Activated T-helper 1 cell treated with Interleukin-2 at 50 U/mL for 16 hours (primary cell): ENCODE results near the gene OSBPL2.

Source experiments
- DNase-seq: peaks from one replicate; pipeline ENCODE4 v3.0.0-alpha.2; 2020; ENCODE audit warnings: low read depth

The OSBPL2 gene

DNA sequence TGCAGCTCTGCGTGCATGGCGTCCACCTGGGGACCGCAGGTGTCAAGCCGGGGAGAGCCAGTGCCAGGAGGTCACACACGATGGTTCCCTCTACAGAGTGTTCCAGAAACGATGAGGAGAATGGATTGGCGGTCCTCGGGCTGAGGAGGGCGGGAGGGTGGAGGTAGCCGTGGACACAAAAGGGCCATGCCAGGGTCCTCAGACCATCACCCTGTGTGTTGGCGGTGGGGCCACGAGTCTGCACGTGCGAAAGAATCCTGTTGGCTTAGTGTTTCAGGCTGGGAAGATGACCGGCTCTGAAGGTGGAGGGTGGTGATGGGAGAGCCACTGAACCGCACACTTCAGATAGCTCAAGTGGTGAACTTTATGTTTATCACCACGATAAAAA, 31.9 kb upstream of the OSBPL2 start:
- no peak for DNase-seq

DNA sequence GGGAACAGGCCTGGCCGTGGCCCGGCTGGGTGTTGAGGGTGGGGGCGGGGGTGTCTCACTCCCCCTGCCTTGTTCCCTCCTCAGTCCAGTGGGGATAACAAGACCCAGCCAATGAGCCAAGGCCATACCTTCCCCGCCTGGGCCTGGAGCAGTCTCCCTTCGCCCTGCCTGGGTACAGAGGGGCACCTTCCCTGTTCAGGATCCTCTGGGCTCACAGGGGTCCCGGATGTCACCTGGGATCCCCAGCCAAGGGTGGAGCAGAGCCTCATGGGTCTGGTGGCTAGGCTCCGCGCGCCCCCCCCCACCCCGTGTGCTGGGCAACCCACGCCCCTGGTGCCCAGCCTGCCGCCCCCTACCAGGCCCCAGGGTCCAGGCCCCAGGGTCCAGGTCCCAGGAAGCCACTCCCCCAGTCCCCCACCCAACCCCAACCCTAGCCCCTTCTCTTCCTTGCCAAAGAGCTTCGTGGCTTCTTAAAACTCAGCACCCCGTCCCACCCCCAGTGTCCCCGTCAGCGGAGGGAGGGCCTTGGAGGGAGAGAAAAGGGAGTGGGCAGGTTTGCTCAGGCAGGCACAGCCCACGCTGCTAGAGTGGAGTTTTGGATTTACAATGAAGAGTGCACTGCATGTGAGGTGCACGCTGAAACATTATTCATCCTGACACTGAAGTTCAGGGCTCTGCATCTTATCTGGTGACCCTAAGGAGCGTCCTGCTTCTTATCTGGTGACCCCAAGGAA, 30.1 kb upstream of the OSBPL2 start:
- DNase-seq, result no peak

DNA sequence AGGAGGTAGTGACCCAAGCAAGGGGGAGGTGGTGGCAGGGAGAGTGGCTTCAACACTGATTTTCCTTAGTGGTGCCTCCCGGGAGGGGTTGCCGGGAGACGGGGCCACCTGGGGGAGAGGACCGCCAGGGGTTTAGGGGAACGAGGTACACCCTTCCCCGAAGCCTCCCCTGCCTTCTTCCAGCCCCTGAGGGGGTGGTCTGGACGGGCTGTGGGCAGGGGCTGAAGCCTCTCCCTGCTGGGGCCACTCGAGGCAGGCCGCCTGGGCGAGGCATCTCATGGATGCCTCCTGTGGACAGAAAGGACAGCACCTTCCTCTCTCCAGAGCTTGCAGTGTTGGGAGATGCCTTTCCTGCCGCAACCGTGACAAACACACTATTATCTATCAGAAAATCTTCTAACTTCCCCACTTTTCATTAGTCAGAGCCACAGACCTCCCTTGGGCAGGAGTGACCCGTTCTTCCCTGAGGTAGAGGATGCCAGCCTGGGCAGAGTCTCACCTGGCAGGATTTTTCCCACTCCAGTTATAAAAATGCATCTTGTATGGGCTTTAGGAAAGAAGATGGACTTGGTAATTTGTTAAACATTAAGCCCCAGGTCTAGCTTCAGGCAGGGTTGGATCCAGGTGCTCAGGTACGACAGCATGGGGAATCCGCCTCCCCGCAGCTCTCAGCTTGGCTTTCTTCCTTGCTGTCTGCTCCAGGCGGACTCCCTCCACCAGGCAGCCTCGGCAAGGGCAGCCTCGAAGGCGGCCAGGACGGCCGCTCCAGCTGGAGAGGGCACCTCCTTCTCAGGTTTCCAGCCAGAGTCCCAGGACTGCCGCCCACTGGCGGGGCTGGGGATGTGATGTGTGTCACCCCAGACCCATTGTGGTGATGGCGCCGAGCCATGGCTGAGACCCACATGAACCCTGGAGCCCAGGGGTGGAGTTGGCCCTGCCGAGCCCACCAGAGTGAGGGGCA, 29.2 kb upstream of the OSBPL2 start:
- no peak for DNase-seq

DNA sequence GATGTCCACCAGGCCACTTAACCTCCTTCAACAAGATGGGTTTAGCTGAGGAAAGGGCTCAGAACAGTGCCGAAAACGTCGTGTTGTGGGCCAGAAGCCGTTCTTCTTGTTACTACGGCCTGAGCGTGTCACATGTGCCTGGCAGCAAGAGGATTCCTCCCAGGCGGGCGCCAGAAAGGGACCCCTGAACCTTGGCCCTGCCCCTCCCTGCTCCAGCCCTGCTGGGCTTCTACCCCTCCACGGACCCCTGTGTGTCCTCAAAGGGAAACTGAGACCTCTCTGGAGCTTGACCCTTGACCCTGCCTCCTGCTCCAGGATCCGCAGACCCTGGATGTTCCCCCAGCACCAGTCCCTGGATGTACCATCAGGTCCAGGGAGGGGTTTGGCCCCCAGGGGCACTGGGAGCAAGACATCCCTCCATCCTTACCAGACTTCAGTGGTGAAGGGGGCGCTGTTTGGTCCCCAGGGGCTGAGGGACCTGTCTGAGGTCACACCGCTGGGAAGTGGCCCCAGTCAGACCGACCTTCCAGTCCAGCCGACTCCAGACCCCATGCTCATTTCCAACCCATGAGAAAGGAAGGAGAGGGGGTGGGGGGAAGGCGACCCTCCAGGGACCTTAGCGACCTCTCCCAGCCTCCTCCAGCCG, 28.3 kb upstream of the OSBPL2 start:
- no peak for DNase-seq

DNA sequence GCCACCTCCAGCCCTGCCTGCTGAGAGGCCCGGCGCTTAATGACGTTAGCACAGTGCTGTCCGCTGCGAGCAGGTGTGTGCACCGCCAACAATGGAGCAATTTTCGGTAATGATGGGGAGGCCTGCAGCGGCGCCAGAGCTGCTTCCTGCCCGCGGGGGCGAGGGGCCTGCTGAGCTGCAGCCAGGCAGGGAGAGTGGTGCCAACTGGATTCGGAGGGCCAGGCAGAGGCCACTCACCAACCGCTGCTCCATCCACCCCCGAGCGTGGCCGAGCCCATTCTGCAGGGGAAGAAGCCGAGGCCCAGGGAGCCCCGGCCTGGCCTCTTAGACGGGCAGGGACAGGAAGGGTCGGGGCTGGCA, 27.8 kb upstream of the OSBPL2 start:
- no peak for DNase-seq

DNA sequence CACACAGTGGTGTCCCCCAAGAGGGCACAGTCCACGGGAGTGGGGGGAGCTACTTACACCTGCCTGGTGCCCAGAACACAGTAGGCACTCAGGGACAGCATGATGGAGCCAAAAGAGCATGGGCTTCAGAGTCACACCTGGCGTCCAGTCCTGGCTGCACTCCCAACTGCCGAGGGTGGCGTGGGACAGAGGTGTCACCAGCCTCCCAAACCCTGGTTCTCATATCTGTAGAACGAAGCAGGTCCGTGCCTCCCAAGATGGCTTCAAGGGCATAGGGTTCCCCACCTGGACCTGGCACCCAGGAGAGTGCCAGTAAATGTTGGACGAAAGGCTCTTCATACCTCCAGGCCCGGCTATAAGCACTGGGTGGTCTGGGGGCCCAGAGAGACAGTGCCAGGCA, 27.1 kb upstream of the OSBPL2 start:
- no peak for DNase-seq

DNA sequence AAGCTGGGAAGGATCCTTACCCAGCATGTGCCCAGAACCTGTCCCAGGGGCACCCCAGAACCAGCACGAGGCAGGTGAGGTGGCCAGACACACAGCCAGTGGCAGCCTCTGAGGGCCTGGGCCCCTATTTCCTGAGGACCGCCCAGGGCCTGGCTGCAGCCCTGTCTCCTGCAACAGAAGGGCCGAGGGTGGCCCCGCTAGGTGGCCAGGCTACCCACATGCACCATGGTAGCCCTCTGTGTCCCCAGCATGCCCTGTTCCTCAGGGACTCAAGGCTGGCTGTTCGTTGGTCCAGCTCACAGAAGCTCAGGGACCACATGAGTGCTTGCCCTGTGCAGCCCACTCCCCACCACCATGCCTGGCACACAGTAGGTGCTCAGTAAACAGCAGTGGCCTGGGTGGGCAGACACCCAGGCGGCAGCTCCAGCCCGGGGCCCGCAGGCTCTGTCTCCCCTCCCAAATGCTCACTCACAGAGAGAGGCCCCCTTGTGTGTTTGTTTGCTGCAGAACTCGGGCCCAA, 26.5 kb upstream of the OSBPL2 start:
- no peak for DNase-seq

DNA sequence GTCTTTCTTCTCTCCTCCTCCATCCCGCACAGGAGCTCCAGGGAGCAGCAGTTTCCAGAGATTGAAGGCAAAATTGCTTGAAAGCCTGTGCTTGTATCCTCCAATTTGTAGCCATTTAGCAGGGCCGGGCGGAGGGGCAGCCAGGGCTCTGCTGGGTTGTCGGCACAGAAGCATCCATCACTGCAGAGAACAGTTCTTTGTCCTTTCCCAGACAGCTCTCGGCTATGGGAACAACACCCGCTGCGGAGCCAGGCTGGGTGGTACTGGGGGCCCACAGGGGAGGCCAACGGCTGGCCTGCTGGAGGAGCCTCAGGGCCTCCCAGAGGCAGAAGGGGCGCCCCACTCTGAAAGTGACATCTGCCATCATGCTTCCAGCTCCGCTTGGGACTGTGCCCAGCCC, 26.0 kb upstream of the OSBPL2 start:
- no peak for DNase-seq

DNA sequence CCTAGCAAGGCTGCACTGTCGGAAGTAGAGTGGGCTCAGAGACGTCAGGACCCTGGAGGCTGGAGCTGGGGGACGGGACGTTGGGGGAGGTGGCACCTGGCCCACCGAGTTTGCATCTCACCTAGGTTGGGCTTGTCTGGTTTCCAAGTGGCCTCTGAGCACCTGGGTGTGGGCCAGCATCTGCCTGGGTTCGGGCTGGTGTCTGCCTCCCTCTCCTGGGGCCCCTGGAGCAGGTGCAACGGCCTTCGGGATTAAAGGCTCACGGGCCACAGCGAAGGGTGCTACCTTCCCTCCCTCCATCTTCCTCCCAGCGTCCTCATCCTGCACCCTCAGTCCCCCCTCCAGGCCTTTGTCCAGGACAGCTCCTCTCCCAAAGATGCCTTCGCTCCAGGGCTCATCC, 24.3 kb upstream of the OSBPL2 start:
- DNase-seq, result no peak

DNA sequence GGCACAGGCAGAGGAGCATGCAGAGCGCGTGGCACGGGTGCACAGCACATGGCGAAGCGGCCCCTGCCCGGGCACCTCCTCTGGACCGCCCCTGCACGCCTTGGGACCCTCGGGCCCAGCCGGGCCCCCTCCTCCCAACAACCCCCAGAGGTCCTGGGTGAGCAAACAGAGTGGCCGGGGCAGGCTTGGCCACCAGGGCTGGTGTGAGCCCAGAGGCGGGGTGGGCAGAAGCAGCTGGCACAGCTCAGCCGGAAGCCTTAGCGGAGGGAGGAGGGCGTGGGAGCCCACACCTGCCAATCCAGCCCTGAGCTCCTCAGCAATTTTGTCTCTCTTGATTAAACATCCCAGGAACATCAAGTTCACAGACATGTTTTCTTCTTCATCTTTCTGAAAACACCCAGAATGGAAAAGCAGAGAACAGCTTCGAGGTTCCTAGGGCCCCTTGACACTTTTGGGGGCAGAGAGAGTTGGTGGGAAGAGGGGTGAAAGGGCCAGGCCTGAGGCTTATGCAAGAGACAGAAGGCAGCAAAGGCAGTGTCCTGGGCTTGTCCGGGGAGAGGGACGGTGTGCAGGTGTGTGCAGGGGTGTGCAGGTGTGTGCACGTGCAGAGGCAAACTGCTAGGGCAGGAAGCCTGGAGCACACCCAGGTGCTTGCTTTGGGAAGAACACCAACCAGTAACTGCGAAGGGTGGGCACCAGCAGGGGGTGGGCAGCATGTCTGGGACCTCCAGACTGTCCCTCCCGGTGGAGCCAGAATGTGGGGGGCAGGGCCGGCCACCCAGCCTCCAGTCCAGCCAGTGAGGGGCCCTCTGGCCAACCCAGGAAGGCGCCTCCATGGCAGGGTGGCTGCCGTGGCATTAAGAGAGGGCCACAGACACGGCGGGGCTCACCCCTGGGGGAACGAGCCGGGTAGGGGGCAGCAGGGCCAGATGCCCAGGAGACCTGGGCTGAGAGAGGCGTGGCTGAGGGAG, 23.0 kb upstream of the OSBPL2 start:
- DNase-seq, result no peak

DNA sequence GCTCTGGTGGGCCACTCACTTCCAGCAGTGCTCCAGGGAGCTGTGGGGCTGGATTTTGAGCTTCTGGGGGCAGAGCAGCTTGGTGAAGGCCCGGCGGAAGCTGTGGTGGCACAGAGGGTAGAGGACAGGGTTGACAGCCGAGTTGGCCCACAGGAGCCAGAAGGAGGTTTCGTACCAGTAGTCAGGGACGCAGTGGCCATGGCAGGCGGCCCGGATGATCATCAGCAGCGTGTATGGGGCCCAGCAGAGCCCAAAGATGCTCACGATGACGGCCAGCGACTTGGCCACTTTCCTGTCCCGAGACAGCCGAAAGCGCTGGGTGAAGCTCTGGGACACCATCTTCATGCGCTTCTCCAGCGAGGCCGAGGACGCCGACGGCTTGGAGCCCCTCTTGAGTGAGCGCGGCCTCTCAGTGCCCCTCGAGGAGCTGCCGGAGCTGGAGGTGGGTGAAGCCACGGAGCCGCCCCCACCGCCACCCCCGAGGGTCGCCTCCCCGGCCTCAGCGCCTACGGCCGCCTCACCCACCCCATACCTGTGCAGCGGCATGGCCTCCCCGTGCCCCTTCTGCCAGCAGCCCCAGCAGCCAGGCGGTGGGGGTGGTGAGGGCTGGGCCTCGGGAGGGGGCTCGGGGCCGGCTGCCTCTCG, 22.2 kb upstream of the OSBPL2 start:
- DNase-seq, result no peak

DNA sequence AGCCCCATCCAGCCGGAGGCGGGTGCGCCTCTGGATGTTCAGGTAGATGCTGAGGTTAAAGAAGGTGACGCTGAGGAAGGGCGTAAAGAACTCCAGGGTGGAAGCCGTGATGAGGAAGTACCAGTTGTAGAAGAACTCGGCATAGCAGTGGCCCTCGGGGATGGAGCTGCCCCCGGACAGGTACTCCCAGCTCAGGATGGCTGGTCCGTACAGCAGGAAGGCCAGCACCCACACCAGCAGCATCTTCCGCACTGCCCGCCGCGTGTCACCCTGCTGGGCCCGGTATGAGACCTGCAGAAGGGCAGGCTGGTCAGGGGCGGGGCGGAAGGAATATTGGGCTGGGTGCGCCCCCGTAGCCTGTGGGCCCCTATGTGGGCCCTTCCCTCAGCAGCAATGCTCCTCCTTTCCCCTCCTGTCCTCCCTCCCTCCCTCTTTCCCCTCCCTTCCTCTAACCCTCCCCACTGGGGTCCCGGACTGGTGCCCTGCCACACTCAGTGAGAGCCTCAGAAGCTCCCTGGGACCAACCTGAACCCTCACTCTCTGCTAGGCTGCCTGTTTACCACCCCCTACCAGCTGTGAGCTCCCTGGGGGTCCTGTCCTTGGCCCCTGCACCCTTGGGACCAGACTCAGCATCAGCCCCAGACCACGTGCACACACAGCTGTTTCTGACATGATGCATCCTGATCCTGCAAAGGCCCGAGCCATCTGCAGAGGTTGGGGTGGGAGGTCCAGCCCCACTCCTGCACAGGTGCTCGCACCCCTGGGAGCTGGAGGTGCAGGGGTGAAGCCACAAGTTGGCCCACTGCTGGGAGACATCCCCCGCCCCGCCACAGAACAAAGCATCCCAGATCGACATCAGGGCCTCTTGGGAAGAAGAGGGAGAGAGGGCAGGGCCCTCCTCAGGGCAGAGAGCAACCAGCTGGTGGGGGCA, 21.4 kb upstream of the OSBPL2 start:
- DNase-seq, result no peak

DNA sequence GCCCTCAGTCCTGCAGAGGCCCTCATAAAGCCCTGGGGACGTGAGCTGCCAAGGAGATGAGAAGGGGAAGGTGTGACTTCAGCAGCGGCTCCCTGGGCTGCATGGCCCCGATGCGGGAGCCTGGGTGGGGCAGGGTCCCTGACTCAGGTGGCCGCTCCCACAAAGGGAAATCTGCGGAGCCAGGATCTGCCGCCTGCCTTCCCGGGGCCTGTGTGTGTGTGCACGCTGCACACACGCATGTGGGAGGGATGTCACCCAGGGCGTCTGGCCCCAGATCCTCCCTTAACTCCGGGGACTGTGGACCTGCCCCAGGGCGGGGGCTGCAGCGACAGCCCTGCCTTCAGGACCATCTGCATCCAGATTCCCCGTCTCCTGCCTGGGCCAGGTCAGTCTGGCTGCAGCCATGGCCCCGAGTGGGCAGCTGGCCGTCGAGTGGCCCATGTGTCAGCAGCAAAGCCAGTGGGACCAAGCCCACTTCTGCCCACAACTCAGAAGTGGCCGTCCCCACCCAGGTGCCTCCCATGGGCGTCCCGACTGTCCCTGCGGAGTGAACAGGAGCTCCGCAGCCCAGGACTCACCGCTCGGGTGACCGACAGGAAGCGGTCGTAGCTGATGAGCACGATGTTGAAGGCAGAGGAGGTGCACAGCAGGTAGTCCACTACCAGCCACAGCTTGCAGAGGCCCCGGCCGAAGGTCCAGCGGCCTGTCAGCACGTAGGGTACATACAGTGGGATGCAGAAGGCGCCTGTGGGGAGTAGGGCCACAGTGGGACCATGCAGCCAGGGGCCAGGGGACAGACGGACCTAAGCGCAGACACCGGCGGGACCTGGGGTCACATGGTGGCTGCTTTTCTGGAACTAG, 20.2 kb upstream of the OSBPL2 start:
- no peak for DNase-seq

DNA sequence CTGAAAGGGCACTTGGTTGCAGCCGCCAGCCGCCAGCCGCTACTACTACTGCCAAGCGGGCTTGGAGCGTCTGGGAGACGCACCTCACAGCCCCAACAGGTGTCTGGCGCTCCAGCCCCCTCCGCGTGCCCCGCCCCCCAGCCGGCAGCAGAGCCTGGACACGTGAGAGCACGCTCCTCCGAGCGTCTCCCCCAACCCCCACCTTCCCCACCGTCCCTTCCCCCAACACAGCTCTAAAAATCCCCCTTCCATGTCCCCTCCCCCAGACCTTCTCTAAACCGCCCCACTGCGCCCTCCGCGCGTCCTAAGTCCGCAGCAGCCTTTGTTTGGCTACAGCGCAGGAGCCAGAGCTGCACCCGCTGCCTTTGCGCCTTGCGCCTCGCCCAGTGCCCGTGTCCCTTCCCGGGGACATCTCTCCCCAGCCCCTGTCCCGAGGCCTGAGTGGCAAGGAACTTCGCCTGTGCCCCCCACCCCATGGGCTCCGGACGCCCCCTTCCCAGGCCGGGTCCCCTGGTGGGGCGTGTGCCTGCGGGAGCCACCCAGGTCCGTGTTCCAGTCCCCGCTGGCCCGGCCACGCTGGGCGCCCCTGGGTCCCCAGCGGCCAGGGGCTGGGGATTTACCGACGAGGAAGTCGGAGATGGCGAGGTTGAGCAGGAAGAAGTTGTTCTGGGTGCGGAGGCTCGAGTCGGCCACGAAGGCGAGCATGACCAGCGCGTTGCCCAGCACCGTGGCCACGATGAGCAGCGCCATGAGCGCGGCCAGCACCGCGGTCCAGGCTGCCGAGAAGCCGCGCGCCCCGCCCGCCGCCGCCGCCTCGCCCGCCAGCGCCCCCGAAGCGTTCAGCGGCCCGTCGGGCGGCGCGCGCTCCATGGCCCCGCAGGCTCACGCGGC, 19.0 kb upstream of the OSBPL2 start:
- DNase-seq, result no peak

DNA sequence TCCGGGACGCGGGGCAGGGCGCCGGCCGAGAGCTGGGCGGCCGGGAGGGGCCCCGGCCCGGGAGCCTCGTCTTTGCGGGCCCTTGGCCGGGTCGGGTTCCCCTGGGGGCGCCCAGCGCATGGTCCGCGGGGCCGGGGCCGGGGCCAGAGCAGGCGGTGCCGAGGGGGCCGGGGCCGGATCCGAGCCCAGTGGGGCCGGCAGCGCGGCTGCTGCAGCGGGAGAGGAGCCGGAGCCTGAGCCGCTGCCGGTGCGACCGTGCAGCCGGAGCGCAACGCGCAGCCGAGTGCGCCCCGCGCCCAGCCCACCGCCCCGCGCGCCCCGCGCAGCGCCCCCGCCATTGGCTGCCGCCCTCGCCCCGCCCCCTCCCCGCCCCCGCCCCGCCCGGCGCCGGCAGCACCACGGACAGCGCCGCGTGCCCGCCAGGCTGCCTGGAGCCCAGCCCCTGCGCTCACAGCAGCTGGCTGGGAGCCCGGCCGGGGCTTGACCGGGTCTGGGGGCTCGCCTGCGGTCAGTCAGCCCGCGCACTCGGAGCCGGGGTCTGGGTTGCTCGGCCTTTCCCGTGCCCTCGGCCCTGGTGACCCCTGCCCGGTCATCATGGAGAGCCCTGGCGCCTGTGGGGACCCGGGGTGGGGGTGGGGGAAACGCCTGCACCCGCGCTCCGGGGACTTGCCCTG, 18.2 kb upstream of the OSBPL2 start, which contains the start of gene HRH3:
Gene HRH3 (minus strand): TSS at position 287 of the 674 bp plus-strand sequence. CDS start 308 bp downstream, outside the sequence.
- DNase-seq, result peak; percentile 10

DNA sequence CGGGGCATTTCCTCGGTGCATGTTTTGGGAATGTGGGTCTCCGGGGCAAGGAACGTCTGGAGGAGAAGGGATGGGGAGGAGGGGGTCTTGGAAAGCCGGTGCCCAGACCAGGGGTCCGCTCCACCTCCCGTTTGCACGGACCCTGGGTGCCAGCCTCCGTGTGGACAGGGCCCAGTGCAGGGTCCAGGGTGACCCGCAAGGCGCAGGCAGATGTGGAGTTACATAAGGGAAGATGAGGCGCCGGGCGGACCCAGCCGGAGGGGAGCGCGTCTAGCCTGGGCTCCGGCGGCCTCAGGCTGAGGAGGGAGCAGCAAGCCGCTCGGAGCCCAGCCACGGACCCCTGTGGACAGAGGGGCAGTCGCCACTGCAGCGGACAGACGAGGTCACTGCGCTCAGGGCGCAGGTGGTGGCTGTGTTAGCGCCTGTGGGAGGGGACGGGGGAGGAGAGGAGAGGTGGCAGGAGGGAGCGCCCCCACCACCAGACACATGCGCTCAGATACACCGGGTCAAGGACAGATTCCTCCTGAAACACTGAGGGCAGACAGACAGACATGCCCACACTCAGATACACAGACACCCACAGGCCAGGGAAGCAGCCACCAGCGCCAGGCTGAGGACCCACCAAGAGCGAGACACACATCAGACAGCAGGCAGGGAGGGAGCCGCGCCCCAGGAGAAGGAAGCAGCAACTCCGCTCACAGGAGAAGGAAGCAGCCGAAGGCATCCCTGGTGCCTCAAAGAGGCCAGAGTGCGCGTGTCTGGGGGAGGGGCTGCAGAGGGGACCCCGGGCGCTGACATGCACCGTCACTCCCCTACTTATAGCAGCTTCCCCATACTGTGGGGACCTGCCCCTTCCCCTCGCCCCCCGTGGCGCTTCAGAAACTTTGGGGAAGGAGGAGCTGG, 17.4 kb upstream of the OSBPL2 start:
- no peak for DNase-seq
